ENCODE measurements around the gene PCDHB4. TPM values are rescaled to one million over a fixed set of nuclear protein-coding genes. Genes with fewer than 3 reads are reported as not detected.
"Not testable (repeated sequence)": the region's sequence is repeated elsewhere in the genome, so short reads cannot be mapped to it uniquely, and the experiment has no call there.

Gene PCDHB4
- total RNA-seq, 4 donors from 2014 or later, result 0.59 to 10.5 (median 6.0) TPM

GRCh38 chr5:141095263-141095641 lies 26.4 kb upstream of the PCDHB4 start:
- H3K9me3 ChIP-seq, result peaks cover 0 to 35% of the 10 kb centered on the region in 2 donors
- H3K36me3 ChIP-seq, result no peaks in the 10 kb centered on the region
- TF ChIP-seq POLR2A (IDR thresholded peaks at IDR 0.05), result no peak
- no peak for TF ChIP-seq CTCF (IDR thresholded peaks at IDR 0.05)
- no peak overlapping the region for H3K4me3 ChIP-seq
- no peak overlapping the region for H3K27ac ChIP-seq
- H3K4me1 ChIP-seq, result no peaks in the 10 kb centered on the region
- no peaks in the 10 kb centered on the region for H3K27me3 ChIP-seq
- no peak for DNase-seq
- intact Hi-C loops (cut with DNase I; ENCODE audit: low total_unique reads), result no loop called here

GRCh38 chr5:141096181-141096580 lies 25.4 kb upstream of the PCDHB4 start:
- H3K4me1 ChIP-seq; intact Hi-C loops (cut with DNase I; ENCODE audit: low total_unique reads); H3K27me3 ChIP-seq; H3K27ac ChIP-seq; DNase-seq; H3K4me3 ChIP-seq; H3K36me3 ChIP-seq: not testable (repeated sequence)
- peaks cover 0 to 40% of the 10 kb centered on the region in 2 donors for H3K9me3 ChIP-seq

GRCh38 chr5:141096586-141096985 lies 25.0 kb upstream of the PCDHB4 start:
- DNase-seq; H3K4me1 ChIP-seq; H3K27me3 ChIP-seq; intact Hi-C loops (cut with DNase I; ENCODE audit: low total_unique reads); H3K4me3 ChIP-seq; H3K36me3 ChIP-seq; H3K27ac ChIP-seq: not testable (repeated sequence)
- peaks cover 0 to 44% of the 10 kb centered on the region in 2 donors for H3K9me3 ChIP-seq

- Histone ChIP-seq H3K36me3 (no peaks in the 10 kb centered on the region), H3K27ac (no peak within 1 kb of the TSS), H3K9me3 (peaks cover 0 to 27% of the 10 kb centered on the region in 2 donors), H3K4me1 (no peaks in the 10 kb centered on the region), H3K4me3 (peak within 1 kb of the TSS in 1 of 2 donors; percentile 4), H3K27me3 (no peaks in the 10 kb centered on the region)
- TF ChIP-seq POLR2A (IDR thresholded peaks at IDR 0.05) (no peak), CTCF (IDR thresholded peaks at IDR 0.05) (peak in 3 of 4 experiments; percentile 0 to 25 (median 16))
- intact Hi-C loops (cut with DNase I; ENCODE audit: low total_unique reads), result no loop called here
- DNase-seq, result peak in 1 of 2 donors; percentile 36
Measured at GRCh38 chr5:141100243-141100805, 21.3 kb upstream of the PCDHB4 start, which contains the start of gene PCDHB3. Gene PCDHB3, plus strand, starts transcription at chr5:141100473. Its CDS starts 177 bp downstream, at chr5:141100650.

GRCh38 chr5:141101059-141101458 lies 20.6 kb upstream of the PCDHB4 start:
- H3K36me3 ChIP-seq, result no peaks in the 10 kb centered on the region
- TF ChIP-seq CTCF (IDR thresholded peaks at IDR 0.05), result no peak
- no peak for TF ChIP-seq POLR2A (IDR thresholded peaks at IDR 0.05)
- no peaks in the 10 kb centered on the region for H3K4me1 ChIP-seq
- DNase-seq, result no peak
- intact Hi-C loops (cut with DNase I; ENCODE audit: low total_unique reads), result no loop called here
- H3K27me3 ChIP-seq, result no peaks in the 10 kb centered on the region
- H3K4me3 ChIP-seq, result peak overlapping the region in 1 of 2 donors; percentile 4
- peaks cover 0 to 27% of the 10 kb centered on the region in 2 donors for H3K9me3 ChIP-seq
- no peak overlapping the region for H3K27ac ChIP-seq

- intact Hi-C loops (cut with DNase I; ENCODE audit: low total_unique reads); H3K27ac ChIP-seq; DNase-seq; H3K27me3 ChIP-seq; H3K4me1 ChIP-seq; H3K36me3 ChIP-seq; H3K4me3 ChIP-seq: not testable (repeated sequence)
- H3K9me3 ChIP-seq, result peaks cover 0 to 26% of the 10 kb centered on the region in 2 donors
Measured at GRCh38 chr5:141102070-141102469, 19.5 kb upstream of the PCDHB4 start.

GRCh38 chr5:141102471-141102870 lies 19.1 kb upstream of the PCDHB4 start:
- DNase-seq; H3K36me3 ChIP-seq; H3K4me3 ChIP-seq; H3K27ac ChIP-seq; H3K4me1 ChIP-seq; intact Hi-C loops (cut with DNase I; ENCODE audit: low total_unique reads); H3K27me3 ChIP-seq: not testable (repeated sequence)
- H3K9me3 ChIP-seq, result peaks cover 0 to 22% of the 10 kb centered on the region in 2 donors
